T-cell (primary cell): ENCODE data around the gene C2orf72. TPM values are rescaled to one million over a fixed set of nuclear protein-coding genes. Genes with fewer than 3 reads are reported as not detected.

Experiments
- ATAC-seq, 4 experiments: fragments of 200-7000 bp in 3 of 4; fragments of 150-1000 bp in 1 of 4; cut with Tn5 transposase; replicated peaks in 1 of 4; 1 replicate in 3 of 4; 2 replicates in 1 of 4; pipeline ENCODE4 v1.10.0; 2021; ENCODE audit warnings: moderate library complexity in 3 of 4, mild to moderate bottlenecking in 2 of 4, moderate number of reproducible peaks in 1 of 4
- CTCF ChIA-PET, 2 donors: fragments of 300-600 bp; sonication (Branson Sonifier 250); formaldehyde crosslinking; loops; one replicate each; lab custom pipeline; 2022; ENCODE audit warnings: antibody characterized with exemption in 2 of 2; lab: Charles Lee
- POLR2A ChIA-PET, 2 donors: fragments of 300-600 bp; sonication (Branson Sonifier 250); formaldehyde crosslinking; loops; one replicate each; lab custom pipeline; 2022; ENCODE audit warnings: antibody characterized with exemption in 2 of 2; lab: Charles Lee
- DNase-seq, 35 experiments: peaks; one replicate each; pipeline versions ENCODE4 v3.0.0 to v3.0.0-alpha.2; 2013 to 2023
- H3K27ac ChIP-seq: one replicate; pipeline ENCODE4 v1.5.1; 2013; ENCODE audit warnings: low read length
- H3K27me3 ChIP-seq, 2 experiments: replicated peaks in 1 of 2; 1 replicate in 1 of 2; 2 replicates in 1 of 2; pipeline versions ENCODE4 v1.6.1 to v1.7.0; 2013; ENCODE audit warnings: low read length in 1 of 2, mixed read lengths in 1 of 2; ENCODE audit not compliant: control insufficient read depth in 2 of 2, insufficient read depth in 2 of 2; ENCODE audit errors: extremely low read depth in 1 of 2
- H3K36me3 ChIP-seq, 2 donors: 1 replicate in 1 of 2; 2 replicates in 1 of 2; pipeline versions ENCODE4 v1.6.1 to v1.7.0; 2013; ENCODE audit warnings: low read length in 1 of 2; ENCODE audit not compliant: control insufficient read depth in 2 of 2, insufficient read depth in 1 of 2; ENCODE audit errors: extremely low read depth in 1 of 2
- H3K4me1 ChIP-seq, 2 experiments: 1 replicate in 1 of 2; 2 replicates in 1 of 2; pipeline versions ENCODE4 v1.6.1 to v1.7.0; 2013; ENCODE audit warnings: low read length in 2 of 2, mixed read lengths in 1 of 2; ENCODE audit not compliant: insufficient read depth in 2 of 2, control insufficient read depth in 1 of 2; ENCODE audit errors: extremely low read depth in 1 of 2
- H3K4me3 ChIP-seq, 2 donors: 1 replicate in 1 of 2; 2 replicates in 1 of 2; pipeline versions ENCODE4 v1.5.1 to v1.7.0; 2013; ENCODE audit warnings: mild to moderate bottlenecking in 2 of 2, low read length in 1 of 2, moderate library complexity in 1 of 2; ENCODE audit not compliant: control insufficient read depth in 1 of 2; ENCODE audit errors: extremely low read depth in 1 of 2
- H3K9me3 ChIP-seq: 2 replicates; pipeline ENCODE4 v1.7.0; 2013
- H3K27ac Mint-ChIP-seq, 2 donors: one replicate each; pipeline ENCODE4 v1.8.0; 2020 to 2021; ENCODE audit warnings: mild to moderate bottlenecking in 2 of 2, mixed read lengths in 2 of 2
- H3K27me3 Mint-ChIP-seq, 2 donors: one replicate each; pipeline ENCODE4 v1.8.0; 2021 to 2022; ENCODE audit warnings: mixed read lengths in 2 of 2
- H3K36me3 Mint-ChIP-seq: one replicate; pipeline ENCODE4 v1.8.0; 2021; ENCODE audit warnings: mixed read lengths
- H3K4me1 Mint-ChIP-seq, 3 donors: one replicate each; pipeline ENCODE4 v1.8.0; 2020 to 2022; ENCODE audit warnings: mixed read lengths in 3 of 3, mild to moderate bottlenecking in 1 of 3
- H3K4me3 Mint-ChIP-seq, 3 donors: one replicate each; pipeline ENCODE4 v1.8.0; 2020 to 2022; ENCODE audit warnings: mild to moderate bottlenecking in 3 of 3, mixed read lengths in 3 of 3, moderate library complexity in 3 of 3
- H3K9me3 Mint-ChIP-seq, 3 donors: one replicate each; pipeline ENCODE4 v1.8.0; 2020 to 2022; ENCODE audit warnings: mixed read lengths in 3 of 3
- WGBS: methylation state at CpG from one replicate; pipeline ENCODE4 v1.1.5; 2013; ENCODE audit warnings: missing lambda C conversion rate; ENCODE audit not compliant: insufficient coverage; 5-methylcytosine and 5-hydroxymethylcytosine counted together
- total RNA-seq, 35 experiments: library from RNA in 6 of 35; stranded (reverse) in 6 of 35; fragments of 120-200 nt in 1 of 35; gene quantifications; one replicate each; pipeline versions ENCODE4 v1.2.1 to v1.2.4 and lab custom pipeline; 2013 to 2026

The C2orf72 gene
- total RNA-seq, 5 donors from 2014 or later (not counting 1 experiment from before 2014, with no cell fraction given), result 0.13 to 0.20 TPM; not detected in 3

DNA sequence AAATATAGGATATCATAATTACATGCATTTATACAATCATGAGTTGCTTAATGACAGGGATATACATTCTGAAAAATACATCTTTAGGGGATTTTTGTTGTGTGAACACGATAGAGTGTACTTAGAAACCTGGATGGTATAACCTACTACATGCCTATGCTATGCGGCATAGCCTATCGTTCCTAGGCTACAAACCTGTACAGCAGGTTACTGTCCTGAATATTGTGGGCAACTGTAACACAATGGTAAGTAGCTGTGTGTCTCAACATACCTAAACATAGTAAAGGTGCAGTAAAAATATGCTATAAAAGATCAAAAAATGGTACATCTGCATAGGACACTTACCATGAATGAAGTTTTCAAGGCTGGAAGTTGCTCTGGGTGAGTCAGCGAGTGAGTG lies 6.5 kb downstream of the C2orf72 start:
- H3K9me3 ChIP-seq, result no peaks in the 10 kb centered on the region
- no peak overlapping the region for H3K27ac ChIP-seq
- no peaks in the 10 kb centered on the region for H3K4me1 ChIP-seq
- peaks cover 0 to under 1% (median 0%) of the 10 kb centered on the region in 3 donors for H3K4me1 Mint-ChIP-seq
- CTCF ChIA-PET, result interaction anchor here in 1 of 2 donors (0.7 to 1.0 kb wide), 3 partner anchors 9 to 936 kb away, joined by 3 to 4 read pairs (median 3); no protein-coding TSS in a partner anchor
- peaks cover 30 to 38% of the 10 kb centered on the region in 2 donors for H3K27me3 Mint-ChIP-seq
- DNase-seq (no peak), ATAC-seq (no peak)
- H3K27ac Mint-ChIP-seq, result no peak overlapping the region
- no CpG with 5 or more reads among the region's 4 CpGs for WGBS
- H3K4me3 Mint-ChIP-seq, result no peak overlapping the region
- no peaks in the 10 kb centered on the region for H3K36me3 ChIP-seq
- no peaks in the 10 kb centered on the region for H3K9me3 Mint-ChIP-seq
- POLR2A ChIA-PET, result interaction anchor here in 1 of 2 donors (0.7 kb wide), 1 partner anchor 26 kb away, joined by 8 read pairs; no protein-coding TSS in a partner anchor
- no peak overlapping the region for H3K4me3 ChIP-seq
- H3K36me3 Mint-ChIP-seq, result no peaks in the 10 kb centered on the region
- H3K27me3 ChIP-seq, result peaks cover 2 to 46% of the 10 kb centered on the region in 2 experiments

DNA sequence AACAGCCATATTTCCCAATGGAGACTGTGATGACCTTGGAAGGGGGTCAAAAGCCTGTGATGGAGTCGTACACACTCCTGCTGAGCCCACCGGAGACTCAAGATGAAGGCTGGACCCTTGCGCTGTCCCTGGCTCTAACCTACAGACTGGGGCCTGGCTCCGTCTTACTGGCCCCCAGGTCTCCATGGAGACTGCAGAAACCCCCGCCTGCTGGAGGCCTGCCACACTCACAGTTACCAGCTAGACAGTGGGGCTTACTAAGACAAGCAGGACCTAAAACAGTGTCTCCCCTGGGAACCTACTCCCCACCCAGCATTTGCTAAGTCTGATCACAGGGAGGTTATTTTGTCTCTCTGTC lies 9.6 kb downstream of the C2orf72 start:
- CTCF ChIA-PET, result no interaction called here
- peaks cover 0 to 12% of the 10 kb centered on the region in 2 experiments for H3K4me1 ChIP-seq
- DNase-seq, result no peak
- H3K27me3 ChIP-seq, result peaks cover 4 to 39% of the 10 kb centered on the region in 2 experiments
- H3K9me3 Mint-ChIP-seq, result no peaks in the 10 kb centered on the region
- no peak overlapping the region for H3K4me3 ChIP-seq
- 80% methylated on average over 5 of the region's 5 CpGs for WGBS
- peaks cover 0 to 2% (median 0%) of the 10 kb centered on the region in 3 donors for H3K4me1 Mint-ChIP-seq
- no peak for ATAC-seq
- no peak overlapping the region for H3K4me3 Mint-ChIP-seq
- H3K36me3 Mint-ChIP-seq, result no peaks in the 10 kb centered on the region
- no peak overlapping the region for H3K27ac Mint-ChIP-seq
- H3K9me3 ChIP-seq, result no peaks in the 10 kb centered on the region
- H3K27me3 Mint-ChIP-seq, result peaks cover 5 to 14% of the 10 kb centered on the region in 2 donors
- H3K36me3 ChIP-seq, result no peaks in the 10 kb centered on the region
- no peak overlapping the region for H3K27ac ChIP-seq
- POLR2A ChIA-PET, result no interaction called here

DNA sequence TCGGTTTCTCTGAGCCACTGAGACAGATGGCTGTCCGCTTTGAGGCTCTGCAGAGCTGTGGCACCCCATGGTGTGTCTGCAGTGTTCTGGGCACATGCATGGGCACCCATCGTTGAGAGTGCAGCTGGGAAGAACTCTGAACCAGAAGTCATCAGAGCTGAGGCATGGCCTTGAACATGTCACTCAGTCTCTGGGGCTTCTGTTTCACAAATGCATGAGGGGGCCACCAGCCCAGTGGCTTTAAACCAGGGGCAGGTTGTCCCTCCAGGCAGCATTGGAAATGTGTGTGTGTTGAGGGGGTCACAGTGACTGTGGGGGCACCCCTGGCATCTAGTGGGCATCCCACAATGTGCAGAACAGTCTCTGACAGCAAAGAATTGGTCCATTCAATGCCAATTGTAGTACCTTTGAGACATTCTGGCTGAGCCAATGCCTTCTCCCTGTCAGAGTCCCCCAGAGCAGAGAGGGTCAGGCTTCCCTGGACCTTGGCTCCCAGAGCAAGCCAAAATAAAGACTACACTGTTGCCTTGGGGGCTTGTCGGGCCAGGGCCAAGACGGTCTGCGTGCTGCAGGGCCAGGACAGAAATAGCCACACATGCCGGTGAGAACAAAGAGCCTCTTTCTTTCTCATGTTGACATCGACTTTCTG lies 10.1 kb downstream of the C2orf72 start:
- DNase-seq (no peak), ATAC-seq (no peak)
- Mint-ChIP-seq H3K9me3 (no peaks in the 10 kb centered on the region), H3K27me3 (peaks cover 4 to 10% of the 10 kb centered on the region in 2 donors), H3K36me3 (no peaks in the 10 kb centered on the region), H3K27ac (no peak overlapping the region), H3K4me3 (no peak overlapping the region), H3K4me1 (peaks cover 3 to 5% (median 3%) of the 10 kb centered on the region in 3 donors)
- ChIA-PET POLR2A (no interaction called here), CTCF (no interaction called here)
- H3K27me3 ChIP-seq, result peaks cover 3 to 39% of the 10 kb centered on the region in 2 experiments
- no peaks in the 10 kb centered on the region for H3K9me3 ChIP-seq
- peaks cover 0 to 16% of the 10 kb centered on the region in 2 experiments for H3K4me1 ChIP-seq
- no peak overlapping the region for H3K4me3 ChIP-seq
- no peaks in the 10 kb centered on the region for H3K36me3 ChIP-seq
- WGBS, result 92% methylated on average over 7 of the region's 8 CpGs
- no peak overlapping the region for H3K27ac ChIP-seq

DNA sequence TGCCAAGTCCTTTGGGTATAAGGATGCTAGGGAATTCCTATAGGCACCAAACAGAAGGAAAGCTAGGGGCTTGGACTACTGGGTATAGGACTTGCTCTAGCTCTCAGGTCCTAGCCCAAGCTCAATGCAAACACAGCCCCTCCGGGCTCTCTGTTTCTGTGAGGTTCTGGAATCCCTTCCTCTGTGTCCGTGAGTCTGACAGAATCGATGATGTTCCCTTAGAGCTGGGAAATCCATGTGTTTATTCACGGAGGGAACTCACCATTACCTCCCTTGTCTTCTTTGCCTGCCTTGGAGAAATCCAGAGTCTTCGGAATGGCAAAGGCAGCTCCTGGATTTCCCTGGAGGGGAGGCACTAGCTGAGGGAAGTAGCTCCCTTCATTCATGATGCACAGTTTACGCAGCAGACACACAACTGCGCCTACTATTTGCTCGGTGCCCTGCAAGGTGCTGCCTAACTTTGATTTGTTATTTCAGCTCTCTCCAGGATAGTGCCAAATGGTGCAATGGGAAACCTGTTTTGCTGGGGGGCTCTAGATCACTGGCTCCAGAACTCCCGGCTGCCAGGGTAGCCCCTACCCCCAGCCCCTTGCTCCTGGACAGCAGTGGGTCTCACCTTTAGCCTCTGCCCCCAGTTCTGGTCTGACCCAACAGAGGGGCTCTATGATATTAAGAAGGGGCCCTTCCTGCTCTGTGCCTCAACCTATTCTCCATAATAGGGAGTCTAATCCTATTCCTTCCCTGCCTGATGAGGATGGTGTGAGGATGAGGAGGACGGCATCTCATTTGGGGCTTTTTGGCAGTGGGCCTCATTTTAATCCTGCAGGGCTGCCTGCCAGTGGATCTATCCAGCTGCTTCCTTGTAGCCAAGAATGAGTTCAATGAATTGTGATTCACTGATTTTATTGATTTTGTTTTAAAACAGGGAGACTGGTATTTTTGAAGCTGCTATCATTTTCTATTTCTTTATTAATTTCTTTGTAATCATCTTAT lies 10.9 kb downstream of the C2orf72 start:
- ChIA-PET CTCF (no interaction called here), POLR2A (no interaction called here)
- Mint-ChIP-seq H3K4me3 (no peak overlapping the region), H3K9me3 (no peaks in the 10 kb centered on the region), H3K27ac (no peak overlapping the region), H3K27me3 (peaks cover 4 to 6% of the 10 kb centered on the region in 2 donors), H3K4me1 (peaks cover 12 to 13% (median 12%) of the 10 kb centered on the region in 3 donors), H3K36me3 (no peaks in the 10 kb centered on the region)
- Histone ChIP-seq H3K4me3 (no peak overlapping the region), H3K4me1 (peaks cover 2 to 24% of the 10 kb centered on the region in 2 experiments), H3K9me3 (no peaks in the 10 kb centered on the region), H3K27me3 (peaks cover 2 to 37% of the 10 kb centered on the region in 2 experiments), H3K36me3 (no peaks in the 10 kb centered on the region), H3K27ac (no peak overlapping the region)
- WGBS, result 74% methylated on average over 3 of the region's 10 CpGs
- DNase-seq, result no peak
- no peak for ATAC-seq

DNA sequence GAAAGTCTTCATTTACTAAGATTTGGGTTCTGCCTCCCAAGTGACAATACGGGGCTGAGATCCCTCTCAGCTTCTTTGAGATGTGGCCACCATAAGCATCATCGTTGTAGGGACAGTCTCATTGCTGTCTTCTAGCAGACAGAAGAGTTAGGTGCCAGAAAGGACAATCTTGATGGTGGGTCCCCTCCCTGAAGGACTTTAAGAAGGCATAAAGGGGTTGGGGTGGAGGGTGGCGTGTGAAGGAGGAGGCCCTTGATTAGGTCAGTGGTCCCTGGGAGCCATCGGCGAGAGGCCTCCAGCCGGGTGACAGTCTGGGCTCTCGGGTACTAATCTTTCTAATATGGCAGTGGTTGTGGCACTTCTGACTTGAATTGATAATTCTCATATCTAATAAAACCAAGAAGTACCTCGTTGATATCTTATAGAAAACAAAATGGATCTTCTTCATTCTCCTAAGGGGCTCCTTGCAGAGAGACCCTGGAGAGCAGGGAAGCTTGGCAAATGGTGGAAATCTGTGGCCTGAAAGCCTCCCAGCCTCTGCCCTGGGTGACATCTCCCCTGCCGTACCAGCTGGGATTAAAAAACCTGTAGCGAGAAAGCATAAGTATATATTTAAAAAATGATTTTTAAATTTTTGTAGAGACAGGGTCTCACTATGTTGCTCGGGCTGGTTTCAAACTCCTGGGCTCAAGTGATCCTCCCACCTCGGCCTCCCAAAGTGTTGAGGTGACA lies 12.1 kb downstream of the C2orf72 start:
- H3K4me3 Mint-ChIP-seq, result no peak overlapping the region
- H3K9me3 Mint-ChIP-seq, result no peaks in the 10 kb centered on the region
- DNase-seq (no peak), ATAC-seq (no peak)
- peaks cover 6 to 7% of the 10 kb centered on the region in 2 donors for H3K27me3 Mint-ChIP-seq
- no peak overlapping the region for H3K4me3 ChIP-seq
- no peak overlapping the region for H3K27ac ChIP-seq
- no peak overlapping the region for H3K27ac Mint-ChIP-seq
- WGBS, result 79% methylated on average over 4 of the region's 12 CpGs
- ChIA-PET POLR2A (no interaction called here), CTCF (interaction anchor here in 1 of 2 donors (0.7 kb wide), 1 partner anchor 82 kb away, joined by 8 read pairs; no protein-coding TSS in a partner anchor)
- H3K9me3 ChIP-seq, result no peaks in the 10 kb centered on the region
- H3K4me1 ChIP-seq, result peaks cover 3 to 28% of the 10 kb centered on the region in 2 experiments
- H3K36me3 Mint-ChIP-seq, result no peaks in the 10 kb centered on the region
- H3K4me1 Mint-ChIP-seq, result peaks cover 20 to 23% (median 21%) of the 10 kb centered on the region in 3 donors
- no peaks in the 10 kb centered on the region for H3K36me3 ChIP-seq
- H3K27me3 ChIP-seq, result peaks cover 2 to 37% of the 10 kb centered on the region in 2 experiments
